ENCODE results near the gene ZC3H12D.
"Not testable (repeated sequence)": the region's sequence is repeated elsewhere in the genome, so short reads cannot be mapped to it uniquely, and the experiment has no call there.

Gene ZC3H12D

GRCh38 chr6:149483849-149484655 is 762 bp downstream of the ZC3H12D start:
- no peak for DNase-seq (ENCODE audit: low read depth in 2 of 2)

DNA sequence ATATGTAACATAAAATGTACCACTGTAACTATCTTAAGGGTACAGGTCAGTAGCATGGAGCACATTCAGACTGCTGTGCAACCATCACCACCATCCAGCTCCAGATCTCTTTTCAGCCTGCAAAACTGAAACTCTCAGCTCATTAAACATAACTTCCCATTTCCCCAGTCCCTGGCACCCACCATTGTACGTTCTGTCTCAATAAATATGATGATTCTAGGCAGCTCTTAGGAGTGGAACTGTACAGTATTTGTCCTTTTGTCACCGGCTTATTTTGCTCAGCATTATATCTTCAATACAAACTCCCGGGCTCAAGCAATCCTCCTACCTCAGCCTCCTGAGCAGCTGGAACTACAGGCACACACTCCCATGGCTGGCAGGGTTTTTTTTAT is 1.5 kb downstream of the ZC3H12D start:
- DNase-seq (ENCODE audit: low read depth in 2 of 2): no peak

- no peak for DNase-seq (ENCODE audit: low read depth in 2 of 2)
Observed at GRCh38 chr6:149482545-149483333, 2.1 kb downstream of the ZC3H12D start.

DNA sequence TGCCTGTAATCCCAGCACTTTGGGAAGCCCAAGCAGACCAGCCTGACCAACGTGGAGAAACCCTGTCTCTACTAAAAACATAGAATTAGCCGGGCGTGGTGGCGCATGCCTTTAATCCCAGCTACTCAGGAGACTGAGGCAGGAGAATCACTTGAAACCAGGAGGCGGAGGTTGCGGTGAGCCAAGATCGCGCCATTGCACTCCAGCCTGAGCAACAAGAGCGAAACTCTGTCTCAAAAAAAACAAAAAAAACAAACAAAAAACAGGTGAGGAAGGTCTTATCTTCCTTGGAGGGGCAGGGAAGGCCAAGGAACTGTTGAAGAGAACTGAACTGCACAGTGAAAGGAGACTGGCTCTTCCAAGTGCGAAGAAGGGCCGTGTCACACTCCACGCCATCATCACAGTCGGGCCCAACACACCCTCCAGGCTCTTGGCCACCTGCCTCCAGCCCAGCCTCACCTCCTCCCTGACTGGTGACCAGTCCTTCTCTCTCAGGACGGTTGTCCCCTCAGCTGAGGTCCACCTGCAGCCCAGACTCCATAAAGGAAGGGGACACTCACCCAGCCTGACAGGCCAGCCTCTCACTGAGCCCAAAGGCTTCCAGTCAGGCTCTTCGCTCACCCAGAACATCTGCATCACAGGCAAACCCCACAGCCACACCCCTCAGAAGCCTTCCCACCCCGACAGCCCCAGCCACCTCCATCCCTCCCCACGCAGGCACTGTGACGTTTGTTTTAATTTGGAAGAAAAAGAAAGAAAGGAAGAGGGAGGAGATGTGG is 4.1 kb downstream of the ZC3H12D start:
- DNase-seq (ENCODE audit: low read depth in 2 of 2): no peak

DNA sequence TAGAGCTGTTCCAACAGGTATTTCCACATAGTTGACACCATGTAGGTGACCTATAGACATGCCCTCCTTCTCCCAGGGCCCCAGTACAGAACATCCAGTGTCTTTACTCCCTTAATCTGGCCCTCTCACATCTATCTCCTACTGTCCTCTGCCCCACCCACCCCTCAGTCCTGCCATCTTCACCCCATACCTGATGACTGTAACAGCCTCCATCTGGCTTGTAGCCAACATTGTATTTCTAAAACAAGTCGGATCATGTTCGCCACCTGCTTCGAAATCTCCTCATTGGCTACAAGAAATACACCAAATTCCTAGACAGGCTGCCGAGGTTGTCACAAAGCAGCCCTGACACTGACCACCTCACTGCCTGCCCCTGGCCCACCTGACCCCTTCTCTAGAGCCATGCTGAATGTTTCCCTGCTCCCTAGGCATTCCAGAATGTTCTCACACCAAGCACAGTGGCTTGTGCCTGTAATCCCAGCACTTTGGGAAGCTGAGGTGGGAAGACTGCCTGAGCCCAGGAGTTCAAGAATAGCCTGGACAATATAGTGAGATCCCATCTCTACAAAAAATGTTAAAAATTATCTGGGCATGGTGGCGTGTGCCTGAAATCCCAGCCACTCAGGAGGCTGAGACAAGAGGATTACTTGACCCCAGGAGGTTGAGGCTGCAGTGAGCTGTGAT is 6.0 kb downstream of the ZC3H12D start:
- no peak for DNase-seq (ENCODE audit: low read depth in 2 of 2)

DNA sequence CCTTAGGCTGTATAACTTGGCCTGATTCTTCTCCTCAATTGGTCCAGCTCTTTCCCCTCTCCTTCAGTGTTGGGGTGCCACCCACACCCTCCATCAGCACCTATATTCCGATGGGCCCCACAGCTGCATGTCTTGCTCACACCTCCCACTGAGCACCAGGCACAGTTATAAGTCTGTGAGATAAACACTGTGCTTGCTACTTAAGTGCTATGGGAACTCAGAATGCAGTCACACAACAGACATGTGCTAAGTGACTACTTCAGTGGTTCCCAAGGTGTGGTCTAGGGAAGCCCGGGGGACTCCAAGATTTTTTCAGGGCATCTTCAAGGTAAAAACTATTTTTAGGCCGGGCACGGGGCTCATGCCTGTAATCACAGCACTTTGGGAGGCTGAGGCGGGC is 7.3 kb downstream of the ZC3H12D start:
- DNase-seq (ENCODE audit: low read depth in 2 of 2): no peak

GRCh38 chr6:149476789-149477455 is 7.9 kb downstream of the ZC3H12D start:
- no peak for DNase-seq (ENCODE audit: low read depth in 2 of 2)

- no peak for DNase-seq (ENCODE audit: low read depth in 2 of 2)
Observed at GRCh38 chr6:149474108-149474935, 10.5 kb downstream of the ZC3H12D start.

- no peak for DNase-seq (ENCODE audit: low read depth in 2 of 2)
Observed at GRCh38 chr6:149473080-149474052, 11.4 kb downstream of the ZC3H12D start.

GRCh38 chr6:149472241-149472640 is 12.6 kb downstream of the ZC3H12D start:
- DNase-seq (ENCODE audit: low read depth in 2 of 2): no peak

DNA sequence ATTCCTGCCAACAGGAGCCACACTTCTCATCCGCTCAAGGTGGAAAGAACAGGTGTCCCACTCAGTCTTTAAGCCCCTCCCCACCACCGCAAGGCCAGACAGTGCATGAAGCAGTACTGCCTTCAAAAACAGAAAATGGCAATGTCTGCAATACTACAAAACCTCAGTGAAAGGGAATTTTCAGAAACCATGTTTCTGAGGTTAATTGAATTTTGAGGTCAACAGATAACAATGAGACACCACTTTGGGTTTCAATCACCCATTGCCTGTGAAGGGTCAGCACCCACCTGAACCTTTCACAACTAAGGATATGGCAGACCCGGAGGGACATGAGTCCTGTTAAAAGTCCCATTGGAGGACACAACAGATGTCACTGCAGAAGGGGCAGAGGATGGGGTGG is 13.0 kb downstream of the ZC3H12D start:
- DNase-seq (ENCODE audit: low read depth in 2 of 2): no peak

- no peak for DNase-seq (ENCODE audit: low read depth in 2 of 2)
Observed at GRCh38 chr6:149470948-149471347, 13.9 kb downstream of the ZC3H12D start.

- no peak for DNase-seq (ENCODE audit: low read depth in 2 of 2)
Observed at GRCh38 chr6:149468179-149468578, 16.6 kb downstream of the ZC3H12D start.

GRCh38 chr6:149467265-149467664 is 17.5 kb downstream of the ZC3H12D start:
- no peak for DNase-seq (ENCODE audit: low read depth in 2 of 2)

GRCh38 chr6:149464411-149464810 is 20.4 kb downstream of the ZC3H12D start:
- DNase-seq (ENCODE audit: low read depth in 2 of 2): no peak

- no peak for DNase-seq (ENCODE audit: low read depth in 2 of 2)
Observed at GRCh38 chr6:149463781-149464180, 21.0 kb downstream of the ZC3H12D start.

- not testable (repeated sequence) for DNase-seq (ENCODE audit: low read depth in 2 of 2)
Observed at GRCh38 chr6:149462712-149463111, 22.1 kb downstream of the ZC3H12D start.

- no peak for DNase-seq (ENCODE audit: low read depth in 2 of 2)
Observed at GRCh38 chr6:149461670-149462069, 23.1 kb downstream of the ZC3H12D start.

DNA sequence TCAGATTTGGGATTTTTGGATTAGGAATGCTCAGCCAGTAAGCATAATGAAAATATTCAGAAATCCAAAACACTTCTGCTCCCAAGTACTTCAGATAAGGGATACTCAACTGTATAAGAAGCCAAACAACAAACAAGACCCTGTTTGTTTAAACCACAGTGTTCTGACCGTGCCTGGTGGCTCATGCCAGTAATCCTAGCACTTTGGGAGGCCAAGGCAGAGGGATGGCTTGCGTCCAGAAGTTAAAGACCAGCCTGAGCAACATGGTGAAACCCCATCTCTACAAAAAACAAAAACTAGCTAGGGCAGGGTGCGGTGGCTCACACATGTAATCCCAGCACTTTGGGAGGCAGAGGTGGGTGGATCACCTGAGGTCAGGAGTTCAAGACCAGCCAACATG is 24.6 kb downstream of the ZC3H12D start:
- not testable (repeated sequence) for DNase-seq (ENCODE audit: low read depth in 2 of 2)

Data from stimulated activated CD8-positive, alpha-beta memory T cell treated with anti-CD3 and anti-CD28 coated beads, Interleukin-15, amount 100 ng/mL, for 4 hours (primary cell).